C4-2B (cell line): ENCODE results near the gene AEBP1.

Experiments
- H3K27ac ChIP-seq: fragments of 450-650 bp; 2 replicates; pipeline ENCODE4 v1.5.1; 2017
- ZFX ChIP-seq: fragments of 450-650 bp; IDR thresholded peaks from 2 replicates; pipeline ENCODE4 v1.6.1; 2017
- TF ChIP-seq, protein P1 (sequence below): fragments of 450-650 bp; conservative IDR thresholded peaks from 2 replicates; pipeline ENCODE4 v1.5.1; 2017; ENCODE audit warnings: mild to moderate bottlenecking

Gene AEBP1

DNA sequence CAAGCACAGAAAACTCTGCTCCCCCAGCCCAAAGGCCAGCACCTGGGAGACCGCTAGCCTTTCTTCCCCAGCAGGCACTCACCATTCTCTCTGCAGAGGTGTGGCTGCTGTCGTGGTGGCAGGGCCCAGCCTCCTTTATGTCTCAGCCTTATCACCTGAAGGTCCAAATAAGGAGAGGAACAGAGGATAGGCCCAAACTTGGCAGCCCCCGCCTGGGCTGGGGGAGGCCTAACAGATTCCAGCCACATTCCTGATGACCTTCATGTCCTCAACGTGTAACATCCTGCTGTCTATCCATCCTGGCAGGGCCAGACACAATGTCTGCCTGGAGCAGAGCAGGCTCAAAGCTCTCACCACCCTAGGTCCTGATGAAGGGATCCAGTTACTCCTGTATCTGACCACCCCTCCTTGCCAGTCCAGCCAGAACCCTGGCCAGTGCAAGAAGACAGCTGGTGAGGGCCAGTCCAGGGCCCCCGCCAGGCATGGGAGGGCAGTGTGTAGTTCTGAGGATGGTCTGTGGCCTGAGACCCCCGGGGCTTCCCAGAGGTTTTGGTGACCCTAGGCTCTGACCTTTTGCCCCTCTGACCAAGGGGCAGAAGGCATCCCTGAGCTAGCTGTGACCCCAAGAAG lies 37.2 kb downstream of the AEBP1 start, which contains the start of gene MYL7:
TSS of gene MYL7 (minus strand) at position 112 of the 630 bp plus-strand sequence. CDS start at position 85, 27 bp downstream.
- TF ChIP-seq ZFX = no peak
- TF ChIP-seq, protein P1, sequence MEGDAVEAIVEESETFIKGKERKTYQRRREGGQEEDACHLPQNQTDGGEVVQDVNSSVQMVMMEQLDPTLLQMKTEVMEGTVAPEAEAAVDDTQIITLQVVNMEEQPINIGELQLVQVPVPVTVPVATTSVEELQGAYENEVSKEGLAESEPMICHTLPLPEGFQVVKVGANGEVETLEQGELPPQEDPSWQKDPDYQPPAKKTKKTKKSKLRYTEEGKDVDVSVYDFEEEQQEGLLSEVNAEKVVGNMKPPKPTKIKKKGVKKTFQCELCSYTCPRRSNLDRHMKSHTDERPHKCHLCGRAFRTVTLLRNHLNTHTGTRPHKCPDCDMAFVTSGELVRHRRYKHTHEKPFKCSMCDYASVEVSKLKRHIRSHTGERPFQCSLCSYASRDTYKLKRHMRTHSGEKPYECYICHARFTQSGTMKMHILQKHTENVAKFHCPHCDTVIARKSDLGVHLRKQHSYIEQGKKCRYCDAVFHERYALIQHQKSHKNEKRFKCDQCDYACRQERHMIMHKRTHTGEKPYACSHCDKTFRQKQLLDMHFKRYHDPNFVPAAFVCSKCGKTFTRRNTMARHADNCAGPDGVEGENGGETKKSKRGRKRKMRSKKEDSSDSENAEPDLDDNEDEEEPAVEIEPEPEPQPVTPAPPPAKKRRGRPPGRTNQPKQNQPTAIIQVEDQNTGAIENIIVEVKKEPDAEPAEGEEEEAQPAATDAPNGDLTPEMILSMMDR = no peak
- no peak within 1 kb of the TSS for H3K27ac ChIP-seq

DNA sequence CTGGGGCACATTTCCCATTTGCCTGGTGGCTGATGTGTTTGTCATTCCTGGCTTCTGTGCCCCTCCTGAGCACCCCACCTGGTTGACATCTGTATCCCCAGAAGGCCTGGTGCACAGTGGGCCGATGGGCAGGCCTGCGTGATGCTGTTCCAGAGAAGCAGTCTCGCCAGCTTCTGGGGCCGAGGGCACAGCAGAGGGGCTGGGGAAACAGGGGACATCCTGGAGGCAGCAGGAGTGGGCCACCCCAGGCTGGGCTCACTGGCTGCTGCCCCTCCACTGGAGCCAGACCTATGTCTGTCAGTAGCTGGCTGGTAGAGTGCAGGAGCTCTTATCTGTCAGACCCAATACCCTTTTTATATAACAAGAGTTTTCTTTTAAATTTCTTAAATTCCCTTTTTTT lies 37.9 kb downstream of the AEBP1 start:
- TF ChIP-seq ZFX = no peak
- TF ChIP-seq, protein P1 = no peak
- no peak overlapping the region for H3K27ac ChIP-seq

DNA sequence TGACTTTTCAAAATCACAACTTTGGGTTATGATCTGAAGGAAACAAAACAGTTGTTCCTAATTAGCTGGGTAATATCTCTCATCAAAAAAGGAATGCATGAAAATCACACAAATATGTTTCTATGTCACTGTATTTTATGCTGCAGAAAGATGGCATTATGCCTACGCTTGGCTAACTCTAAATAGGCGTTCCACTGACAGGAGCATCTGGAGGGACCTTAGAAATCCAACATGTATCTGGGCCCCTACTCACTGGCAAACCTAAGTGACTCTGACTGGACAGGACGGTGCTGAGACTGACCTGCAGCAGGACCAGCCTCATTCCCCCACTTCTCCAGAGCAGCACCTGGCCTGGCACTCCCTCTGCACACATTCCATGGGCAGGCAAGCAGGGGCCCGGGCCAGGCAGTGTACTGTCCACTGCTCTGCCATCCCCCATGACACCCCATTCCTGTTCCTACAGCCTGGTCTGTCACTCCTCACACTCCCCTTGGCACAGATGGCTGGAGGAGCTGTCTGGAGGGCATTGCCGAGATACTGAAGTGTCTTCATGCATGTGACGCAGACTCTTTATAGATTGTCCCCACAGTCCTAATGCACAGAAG lies 39.6 kb downstream of the AEBP1 start:
- H3K27ac ChIP-seq = no peak overlapping the region
- no peak for TF ChIP-seq ZFX
- TF ChIP-seq, protein P1 = no peak

DNA sequence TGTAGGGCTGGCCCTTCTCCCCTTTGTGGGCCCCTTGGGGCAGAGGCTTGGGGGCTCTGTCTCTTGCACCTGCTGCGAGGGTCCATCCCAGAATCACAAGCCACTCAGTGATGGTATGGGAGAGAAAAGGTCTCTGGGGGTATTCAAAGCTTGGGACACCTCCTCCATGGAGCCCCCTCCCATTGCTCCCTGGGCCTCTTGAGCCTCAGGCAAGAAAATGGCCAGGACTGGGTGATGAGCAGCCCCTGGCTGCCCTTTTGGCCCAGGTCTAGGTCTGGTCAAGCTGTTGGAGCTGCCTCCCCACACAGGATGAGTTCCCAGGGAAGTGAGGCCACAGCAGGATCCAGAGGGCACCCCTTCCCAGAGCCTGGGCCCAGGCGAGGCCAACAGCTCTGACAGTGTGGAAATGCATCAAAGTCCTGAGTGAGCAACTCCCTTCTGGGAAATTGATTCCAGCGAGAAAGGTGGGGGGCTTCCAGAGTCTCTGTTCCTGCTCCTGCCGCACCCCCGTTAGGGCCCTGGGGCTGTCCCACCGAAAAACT lies 40.4 kb downstream of the AEBP1 start:
- no peak for TF ChIP-seq ZFX
- TF ChIP-seq, protein P1 = no peak
- H3K27ac ChIP-seq = no peak overlapping the region

DNA sequence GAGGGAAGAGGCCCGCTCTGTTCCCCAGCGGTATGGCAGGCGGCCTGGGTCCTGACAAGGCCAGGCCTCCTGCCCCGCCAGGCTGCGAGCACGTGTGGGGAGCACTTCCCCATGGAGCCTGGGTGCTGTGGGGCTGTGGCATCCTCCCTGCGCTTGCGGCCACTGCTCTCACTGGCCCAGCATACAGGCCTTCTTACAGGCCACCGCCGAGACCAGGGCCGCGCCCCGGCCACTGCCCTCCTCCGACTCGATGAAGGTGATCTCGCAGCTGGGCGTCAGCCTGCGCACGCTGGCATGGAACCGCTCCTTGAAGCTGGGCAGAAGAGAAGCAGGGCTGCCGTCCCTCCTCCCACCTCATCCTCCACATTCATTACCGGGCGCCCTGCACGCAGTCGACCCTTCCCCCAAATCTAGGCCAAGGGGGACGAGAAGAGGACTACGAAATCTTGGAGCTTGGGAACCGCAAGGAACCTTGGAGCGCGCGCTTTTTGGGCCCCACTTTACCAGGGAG lies 40.9 kb downstream of the AEBP1 start:
- TF ChIP-seq, protein P1 = no peak
- TF ChIP-seq ZFX = no peak
- H3K27ac ChIP-seq = no peak overlapping the region

DNA sequence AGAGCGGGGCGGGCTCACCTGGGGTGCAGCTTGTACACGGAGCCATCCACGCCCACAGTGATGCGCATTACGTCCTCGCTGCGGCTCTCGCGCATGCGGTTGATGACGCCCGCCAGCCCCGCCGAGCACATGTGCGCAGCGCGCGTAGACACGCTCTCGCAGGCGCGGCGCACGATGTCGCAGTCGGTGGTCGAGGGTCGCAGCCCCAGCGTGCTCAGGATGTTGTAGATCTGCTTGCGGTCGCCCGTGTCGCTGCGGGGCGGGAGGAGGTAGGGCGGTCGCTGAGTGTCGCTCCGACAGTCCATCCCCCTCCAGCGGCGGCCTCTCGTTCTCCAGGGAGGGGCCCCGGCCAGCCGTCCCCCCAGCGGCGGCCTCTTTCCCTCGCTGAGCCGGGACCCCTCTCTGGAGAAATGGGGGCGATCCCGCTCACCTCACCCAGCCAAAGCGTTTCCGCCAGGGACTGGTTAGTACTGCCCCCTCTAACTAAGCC lies 41.4 kb downstream of the AEBP1 start:
- no peak overlapping the region for H3K27ac ChIP-seq
- TF ChIP-seq, protein P1 = no peak
- TF ChIP-seq ZFX = no peak
